GM10266 (cell line): ENCODE data around the gene ACACB.

ENCODE experiments used
- DNase-seq: peaks from one replicate; pipeline ENCODE4 v3.0.0; 2012; ENCODE audit errors: extremely low spot score
- TF ChIP-seq, protein P1 (sequence below): IDR thresholded peaks from 2 replicates; pipeline ENCODE4 v1.5.1; 2012; ENCODE audit warnings: mild to moderate bottlenecking, low read depth; ENCODE audit not compliant: control insufficient read depth, insufficient read depth; ENCODE audit errors: missing control alignments

The ACACB gene

GRCh38 chr12:109259545-109259895, 143.1 kb downstream of the ACACB start:
- TF ChIP-seq, protein P1, sequence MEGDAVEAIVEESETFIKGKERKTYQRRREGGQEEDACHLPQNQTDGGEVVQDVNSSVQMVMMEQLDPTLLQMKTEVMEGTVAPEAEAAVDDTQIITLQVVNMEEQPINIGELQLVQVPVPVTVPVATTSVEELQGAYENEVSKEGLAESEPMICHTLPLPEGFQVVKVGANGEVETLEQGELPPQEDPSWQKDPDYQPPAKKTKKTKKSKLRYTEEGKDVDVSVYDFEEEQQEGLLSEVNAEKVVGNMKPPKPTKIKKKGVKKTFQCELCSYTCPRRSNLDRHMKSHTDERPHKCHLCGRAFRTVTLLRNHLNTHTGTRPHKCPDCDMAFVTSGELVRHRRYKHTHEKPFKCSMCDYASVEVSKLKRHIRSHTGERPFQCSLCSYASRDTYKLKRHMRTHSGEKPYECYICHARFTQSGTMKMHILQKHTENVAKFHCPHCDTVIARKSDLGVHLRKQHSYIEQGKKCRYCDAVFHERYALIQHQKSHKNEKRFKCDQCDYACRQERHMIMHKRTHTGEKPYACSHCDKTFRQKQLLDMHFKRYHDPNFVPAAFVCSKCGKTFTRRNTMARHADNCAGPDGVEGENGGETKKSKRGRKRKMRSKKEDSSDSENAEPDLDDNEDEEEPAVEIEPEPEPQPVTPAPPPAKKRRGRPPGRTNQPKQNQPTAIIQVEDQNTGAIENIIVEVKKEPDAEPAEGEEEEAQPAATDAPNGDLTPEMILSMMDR: no peak
- no peak for DNase-seq

- DNase-seq: no peak
- TF ChIP-seq, protein P1: no peak
Observed at GRCh38 chr12:109261087-109261486, 144.7 kb downstream of the ACACB start.

GRCh38 chr12:109261939-109262338, 145.6 kb downstream of the ACACB start:
- DNase-seq: no peak

DNA sequence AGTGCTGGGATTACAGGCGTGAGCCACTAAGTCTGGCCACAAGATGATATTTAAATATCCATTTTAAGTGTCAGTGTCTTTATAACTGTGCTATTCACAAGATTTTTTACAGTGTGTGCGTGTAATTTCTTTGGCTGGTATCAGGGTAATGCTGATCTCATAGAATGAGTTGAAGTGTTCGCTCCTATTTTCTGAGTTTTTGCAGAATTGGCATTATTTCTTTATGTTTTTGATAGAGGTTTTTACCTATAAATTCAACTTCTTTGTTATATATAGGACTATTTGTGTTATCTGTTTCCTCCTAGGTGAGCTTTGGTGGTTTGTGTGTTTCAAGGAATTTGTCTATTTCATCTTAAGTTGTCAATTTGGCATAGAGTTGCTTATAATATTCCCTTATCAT, 147.1 kb downstream of the ACACB start:
- TF ChIP-seq, protein P1: no peak
- no peak for DNase-seq

More at GRCh38 chr12:109261939-109262338, 145.6 kb downstream of the ACACB start:
- TF ChIP-seq, protein P1: no peak

DNA sequence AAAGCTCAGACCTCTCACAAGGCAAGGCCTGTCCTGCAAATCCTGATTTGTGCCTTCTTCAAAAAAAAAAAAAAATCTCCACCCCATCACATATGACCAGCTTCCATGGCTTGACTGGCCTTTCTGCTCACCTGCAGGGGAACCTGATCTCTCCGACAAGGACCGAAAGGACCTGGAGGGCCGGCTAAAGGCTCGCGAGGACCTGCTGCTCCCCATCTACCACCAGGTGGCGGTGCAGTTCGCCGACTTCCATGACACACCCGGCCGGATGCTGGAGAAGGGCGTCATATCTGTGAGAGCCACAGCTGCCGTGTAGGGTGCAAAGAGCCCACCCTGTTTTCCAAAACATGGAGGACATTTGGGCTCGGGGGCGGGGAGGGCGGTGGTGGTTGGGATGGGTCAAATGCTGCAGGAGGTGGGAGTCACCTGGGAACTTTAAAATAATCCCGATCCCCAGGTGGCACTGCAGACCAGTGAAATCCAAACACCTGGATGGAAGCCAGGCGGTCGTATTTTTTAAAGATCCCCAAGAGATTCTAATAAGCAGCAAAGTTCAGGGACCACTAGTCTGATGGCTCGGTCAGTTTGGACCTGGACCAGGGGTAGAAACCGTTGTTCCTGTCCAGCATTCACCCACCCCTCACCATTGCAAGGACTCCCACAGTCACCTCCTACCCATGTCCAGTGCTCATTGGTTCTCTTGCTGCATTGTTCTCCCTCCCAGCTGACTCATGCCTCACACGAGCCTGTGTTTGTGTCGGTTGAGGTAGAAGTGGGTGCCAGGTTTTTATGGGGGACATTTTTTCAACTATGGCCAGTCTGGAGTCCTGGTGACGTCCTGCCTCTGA, 147.9 kb downstream of the ACACB start:
- peak; percentile 84 for DNase-seq
- TF ChIP-seq, protein P1: peak; percentile 78

- DNase-seq: no peak
- TF ChIP-seq, protein P1: no peak
Observed at GRCh38 chr12:109264943-109265650, 148.7 kb downstream of the ACACB start.

- TF ChIP-seq, protein P1: no peak
- DNase-seq: no peak
Observed at GRCh38 chr12:109266106-109266879, 149.9 kb downstream of the ACACB start.
